B cell (primary cell): ENCODE results near the gene SEC24D.

Experiments
- CTCF ChIP-seq: fragments of 200-600 bp; IDR thresholded peaks from one replicate; pipeline ENCODE4 v1.8.0; 2022; ENCODE audit warnings: antibody characterized with exemption, mild to moderate bottlenecking
- EZH2 ChIP-seq: IDR thresholded peaks from 2 replicates; pipeline ENCODE4 v1.6.1; 2012; ENCODE audit warnings: borderline replicate concordance, low read depth, mild to moderate bottlenecking, moderate library complexity, low read length; ENCODE audit not compliant: insufficient read depth, poor library complexity, severe bottlenecking

GRCh38 chr4:118836301-118837120 is 585 bp upstream of the SEC24D start:
- TF ChIP-seq CTCF = no peak
- TF ChIP-seq EZH2 = no peak
